DMS114 treated with DMSO at 0.1 percent for 48 hours (cell line): ENCODE data around the gene PRKACB.

Source experiments
- DNase-seq: peaks from one replicate; lab custom pipeline; 2025; ENCODE audit not compliant: unreplicated experiment; lab: John Stamatoyannopoulos, UW

The PRKACB gene

GRCh38 chr1:84155517-84155916, 11.4 kb downstream of the PRKACB start:
- DNase-seq, result no peak

- DNase-seq, result no peak
These were observed 12.1 kb downstream of the PRKACB start for GRCh38 chr1:84156210-84156621.

- DNase-seq, result no peak
These were observed 15.6 kb downstream of the PRKACB start for GRCh38 chr1:84159533-84160240.

GRCh38 chr1:84162295-84162694, 18.2 kb downstream of the PRKACB start:
- no peak for DNase-seq

- no peak for DNase-seq
These were observed 19.3 kb downstream of the PRKACB start for GRCh38 chr1:84163123-84163931.

GRCh38 chr1:84164161-84164560, 20.1 kb downstream of the PRKACB start:
- DNase-seq, result no peak

- no peak for DNase-seq
These were observed 20.5 kb downstream of the PRKACB start for GRCh38 chr1:84164567-84165021.

GRCh38 chr1:84165601-84166000, 21.5 kb downstream of the PRKACB start:
- no peak for DNase-seq

GRCh38 chr1:84166797-84167196, 22.7 kb downstream of the PRKACB start:
- no peak for DNase-seq

GRCh38 chr1:84168783-84169182, 24.7 kb downstream of the PRKACB start:
- no peak for DNase-seq

GRCh38 chr1:84170171-84170570, 26.1 kb downstream of the PRKACB start:
- no peak for DNase-seq

GRCh38 chr1:84171481-84171880, 27.4 kb downstream of the PRKACB start:
- no peak for DNase-seq

- DNase-seq, result no peak
These were observed 30.0 kb downstream of the PRKACB start for GRCh38 chr1:84174051-84174556.

- DNase-seq, result no peak
These were observed 37.4 kb downstream of the PRKACB start for GRCh38 chr1:84181350-84182005.

- DNase-seq, result no peak
These were observed 46.4 kb downstream of the PRKACB start for GRCh38 chr1:84190455-84190854.

- DNase-seq, result no peak
These were observed 48.6 kb downstream of the PRKACB start for GRCh38 chr1:84192681-84193080.

GRCh38 chr1:84198832-84199231, 54.8 kb downstream of the PRKACB start:
- no peak for DNase-seq

GRCh38 chr1:84199257-84199656, 55.2 kb downstream of the PRKACB start:
- DNase-seq, result no peak

GRCh38 chr1:84202126-84202525, 58.1 kb downstream of the PRKACB start:
- DNase-seq, result no peak

GRCh38 chr1:84206375-84206774, 62.3 kb downstream of the PRKACB start:
- no peak for DNase-seq

GRCh38 chr1:84208935-84209334, 64.9 kb downstream of the PRKACB start:
- DNase-seq, result no peak
